SIG-M5 treated with dmso at 0.1 percent for 504 hours (cell line): ENCODE measurements around the gene CREB5.
A peak's percentile ranks its signal among the peaks of the same experiment; 100 is the strongest.

Experiments used
- DNase-seq: peaks from one replicate; lab custom pipeline; 2025; ENCODE audit not compliant: unreplicated experiment; lab: John Stamatoyannopoulos, UW

CREB5 gene

DNA sequence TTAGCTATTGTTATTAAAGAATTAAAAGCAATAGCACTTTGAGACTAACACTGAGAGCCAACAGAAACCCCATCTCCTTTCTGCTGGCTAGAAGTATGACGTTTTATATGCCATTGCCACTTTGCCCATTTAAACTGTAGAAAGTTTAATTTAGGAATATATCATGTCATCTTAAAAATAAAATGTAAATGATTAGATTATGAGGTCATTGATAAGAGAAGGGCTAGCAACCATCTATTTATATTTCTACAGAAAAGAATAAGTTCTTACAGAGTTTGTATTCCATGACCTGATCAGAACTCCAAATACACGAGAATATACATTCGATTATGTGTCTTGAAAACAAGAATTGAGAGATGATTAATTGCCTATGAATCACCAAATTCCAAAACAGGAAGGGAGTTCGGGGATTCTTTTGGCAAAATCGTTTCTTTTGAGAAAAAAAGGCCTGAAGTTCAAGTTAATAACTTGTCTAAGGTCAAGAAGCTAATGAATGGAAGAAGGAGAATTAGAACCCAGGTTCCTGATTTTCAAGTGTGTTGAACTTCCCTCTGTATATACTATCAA is 318.9 kb downstream of the CREB5 start:
- DNase-seq: no peak

DNA sequence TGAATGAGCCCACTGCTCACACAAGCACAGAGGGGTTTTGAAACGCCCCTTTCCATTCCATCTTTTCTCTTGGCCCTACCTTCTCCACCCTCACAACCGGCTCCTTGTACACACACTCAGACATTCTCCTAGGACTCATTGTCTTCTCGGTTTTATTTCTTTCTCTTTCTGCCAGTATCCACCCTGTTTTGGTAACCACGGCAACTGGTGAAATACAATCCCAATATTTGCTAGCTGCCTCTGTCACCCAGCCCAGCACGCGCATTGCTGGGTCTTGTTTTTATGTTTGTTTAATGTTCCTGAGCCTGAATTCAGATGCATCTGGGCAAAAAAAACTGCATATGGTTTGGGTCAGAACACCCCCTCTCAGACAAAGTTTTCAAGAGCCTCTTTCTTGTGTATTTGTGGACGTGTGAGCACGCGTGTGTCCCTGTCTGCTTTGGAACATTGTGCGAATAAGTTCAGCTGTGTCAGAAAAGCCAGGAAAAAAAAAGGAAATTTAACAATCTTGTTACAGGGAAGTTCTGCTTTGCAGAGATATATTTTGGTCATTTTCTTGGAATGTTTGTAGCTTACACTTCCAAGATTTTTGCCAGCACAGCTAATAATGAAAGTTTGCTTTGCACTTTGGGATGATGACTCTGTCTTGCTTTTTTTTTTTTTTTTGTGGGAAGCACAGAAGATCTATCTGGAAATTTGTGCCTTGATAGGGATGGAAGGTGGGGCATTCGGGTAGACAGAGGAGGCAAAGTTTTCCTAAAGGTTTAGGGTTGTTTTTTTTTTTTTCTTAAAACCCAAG is 320.0 kb downstream of the CREB5 start:
- no peak for DNase-seq

DNA sequence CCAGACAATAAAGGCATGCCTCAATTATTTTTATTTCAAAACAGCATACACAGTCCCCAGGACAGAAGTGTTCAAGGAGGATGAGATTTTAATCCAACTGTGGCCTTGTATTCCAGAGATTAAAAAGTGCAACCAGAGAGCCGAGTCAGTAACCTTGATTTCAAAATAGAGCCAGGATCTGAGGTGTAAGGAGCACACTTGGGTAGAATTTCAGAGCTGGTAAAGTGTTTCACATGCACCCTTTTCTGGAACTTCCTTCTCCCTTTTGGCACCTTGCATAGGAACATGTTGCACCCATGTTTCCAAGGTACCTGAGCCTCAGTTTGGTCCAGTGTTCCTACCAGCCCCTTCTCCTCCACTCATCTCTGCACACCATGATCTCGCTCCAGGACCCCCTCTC is 320.7 kb downstream of the CREB5 start:
- no peak for DNase-seq

- DNase-seq: no peak
Measured at GRCh38 chr7:28738412-28738811, 326.1 kb downstream of the CREB5 start.

- no peak for DNase-seq
Measured at GRCh38 chr7:28739128-28739527, 326.8 kb downstream of the CREB5 start.

DNA sequence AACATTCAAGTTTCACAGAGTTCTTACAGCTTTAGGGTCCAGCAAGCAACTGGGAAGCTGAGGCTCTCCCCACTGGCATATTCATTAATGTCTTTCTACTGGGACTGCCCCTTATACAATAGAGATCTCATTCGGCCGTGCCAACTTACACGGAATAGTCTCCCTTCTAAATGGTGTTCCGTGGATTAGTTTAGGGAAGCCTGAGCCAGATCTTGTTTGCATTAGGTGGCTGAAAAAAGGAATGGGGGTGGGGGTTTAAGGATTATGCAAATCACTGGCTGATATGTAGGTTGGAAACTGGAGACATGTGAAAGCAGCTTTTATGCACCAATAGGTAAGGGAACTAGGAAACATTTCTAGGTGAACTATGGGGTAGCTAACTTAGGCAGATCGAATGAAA is 327.5 kb downstream of the CREB5 start:
- DNase-seq: no peak

DNA sequence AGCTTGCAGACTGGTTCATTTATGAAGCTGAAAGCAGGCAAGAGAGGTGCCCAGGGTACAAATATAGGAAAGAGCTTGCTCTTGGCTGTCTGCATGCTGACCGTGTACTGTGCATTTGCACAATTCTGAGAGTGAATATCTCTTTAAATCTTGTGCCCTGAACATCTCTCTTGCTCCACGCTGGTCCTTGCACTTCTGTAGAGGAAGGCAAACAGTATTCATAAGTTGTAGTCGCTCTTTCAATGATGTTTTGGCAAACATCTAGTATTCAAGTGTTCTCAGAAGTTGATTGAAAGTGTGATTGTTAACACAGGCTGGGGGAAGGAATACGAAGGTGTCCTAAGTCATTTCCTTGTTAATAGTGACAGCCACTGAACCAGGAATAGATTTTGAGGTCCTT is 332.6 kb downstream of the CREB5 start:
- no peak for DNase-seq

DNA sequence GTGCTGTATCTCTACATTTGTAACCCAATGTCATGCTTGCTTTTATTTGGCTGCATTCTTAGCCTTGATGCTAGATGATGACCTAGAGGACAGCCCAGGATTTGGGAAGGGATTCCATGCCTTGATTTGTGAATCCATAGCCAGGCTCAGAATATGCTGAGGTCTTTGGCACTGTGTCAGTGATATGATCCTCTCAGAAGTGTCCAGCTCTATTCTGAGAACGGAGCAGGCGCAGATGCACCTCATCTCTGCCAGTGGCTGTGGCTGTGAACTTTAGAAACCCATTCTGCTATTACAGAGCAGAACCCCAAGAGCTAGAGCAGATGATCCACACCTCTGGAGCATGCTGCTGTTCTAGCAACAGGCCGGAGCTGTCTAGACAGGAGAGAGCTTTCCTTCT is 333.0 kb downstream of the CREB5 start:
- no peak for DNase-seq

DNA sequence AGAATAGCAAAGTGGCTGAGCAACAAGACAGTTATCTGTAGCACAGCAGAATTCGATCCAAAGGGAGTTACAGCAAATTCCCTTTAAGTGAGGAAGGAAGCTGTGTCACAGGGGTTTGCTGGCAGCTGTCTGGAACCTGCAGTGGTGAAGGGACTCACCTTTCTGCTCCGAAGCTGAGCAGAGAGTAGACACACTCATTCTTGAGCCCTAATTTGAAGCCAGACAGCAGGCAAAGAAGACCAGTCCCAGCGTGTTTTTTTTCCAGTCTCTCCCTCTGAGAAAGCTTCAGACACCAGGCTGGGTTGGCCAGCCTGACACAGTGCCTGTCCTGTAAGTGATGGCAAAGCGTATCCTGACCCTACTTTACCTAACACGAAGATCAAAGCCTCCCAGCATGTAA is 335.1 kb downstream of the CREB5 start:
- no peak for DNase-seq

DNA sequence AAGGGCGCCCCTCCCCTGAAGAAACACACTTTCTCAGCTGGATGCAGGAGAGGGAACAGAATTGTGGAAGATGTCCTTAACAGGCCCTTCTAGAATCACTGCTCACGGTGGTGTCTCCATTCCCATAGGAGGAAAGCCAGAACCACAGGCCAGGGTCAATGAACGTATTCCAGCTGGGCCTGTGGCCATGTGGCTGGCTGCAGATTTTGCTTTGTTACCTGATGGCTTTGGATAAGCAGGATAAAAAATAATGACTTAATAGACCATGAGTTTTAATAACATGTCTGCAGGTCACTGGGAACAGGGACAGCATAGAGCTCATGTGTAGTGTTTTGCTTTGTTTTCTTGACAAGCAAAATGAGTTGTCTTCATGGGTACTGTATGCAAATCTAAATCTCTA is 335.5 kb downstream of the CREB5 start:
- DNase-seq: no peak

GRCh38 chr7:28748346-28748745 is 336.0 kb downstream of the CREB5 start:
- no peak for DNase-seq

DNA sequence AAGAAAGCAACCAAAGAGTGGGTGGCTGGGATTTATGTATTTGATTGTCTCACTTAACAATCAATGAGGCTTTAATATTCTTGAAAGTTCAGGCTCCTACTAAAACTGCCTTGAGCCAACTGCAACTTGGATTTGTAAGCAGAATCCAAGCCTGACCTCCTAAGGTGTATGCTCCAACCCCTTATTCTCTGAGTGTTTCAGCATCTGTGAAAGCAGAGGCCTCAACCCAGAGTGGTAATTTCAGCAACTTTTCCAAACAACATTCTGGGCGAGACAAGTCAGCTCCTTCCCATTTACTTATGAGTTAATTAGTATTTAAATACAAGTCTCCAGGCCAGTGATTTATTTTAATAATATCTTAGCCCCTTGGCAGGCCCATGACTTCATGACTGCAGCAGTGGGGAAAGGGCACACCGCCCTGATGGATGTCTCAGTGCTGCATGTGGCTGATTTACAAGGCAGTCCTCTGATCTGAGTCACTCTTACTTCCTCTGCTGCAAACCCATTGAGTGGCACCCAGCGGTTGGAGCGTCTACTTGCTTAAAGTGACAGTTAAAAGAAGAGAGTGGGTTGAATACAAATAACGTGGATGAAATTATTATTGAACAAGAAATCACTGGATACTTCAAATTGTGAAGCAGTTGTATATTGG is 336.7 kb downstream of the CREB5 start:
- peak; percentile 30 for DNase-seq

GRCh38 chr7:28749638-28750037 is 337.3 kb downstream of the CREB5 start:
- DNase-seq: no peak

GRCh38 chr7:28750981-28751380 is 338.7 kb downstream of the CREB5 start:
- DNase-seq: no peak

DNA sequence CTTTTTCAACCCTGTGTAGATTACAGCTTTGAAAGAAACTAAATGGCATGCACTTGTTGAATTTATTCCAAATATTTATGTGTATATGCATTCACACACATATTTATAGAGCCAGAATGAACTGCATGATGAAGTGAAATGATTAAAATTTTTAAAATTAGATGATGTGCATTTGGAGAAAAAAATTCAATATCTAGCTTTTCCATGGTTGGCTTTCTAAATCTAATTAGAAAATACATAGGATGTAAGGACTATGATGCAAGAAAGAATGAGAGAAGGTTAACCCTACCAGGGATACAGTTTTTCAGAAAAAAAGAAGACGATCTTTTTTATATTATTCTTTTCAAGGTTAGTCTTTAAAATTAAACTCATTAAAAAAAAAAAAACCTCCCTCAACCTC is 341.3 kb downstream of the CREB5 start:
- DNase-seq: no peak

DNA sequence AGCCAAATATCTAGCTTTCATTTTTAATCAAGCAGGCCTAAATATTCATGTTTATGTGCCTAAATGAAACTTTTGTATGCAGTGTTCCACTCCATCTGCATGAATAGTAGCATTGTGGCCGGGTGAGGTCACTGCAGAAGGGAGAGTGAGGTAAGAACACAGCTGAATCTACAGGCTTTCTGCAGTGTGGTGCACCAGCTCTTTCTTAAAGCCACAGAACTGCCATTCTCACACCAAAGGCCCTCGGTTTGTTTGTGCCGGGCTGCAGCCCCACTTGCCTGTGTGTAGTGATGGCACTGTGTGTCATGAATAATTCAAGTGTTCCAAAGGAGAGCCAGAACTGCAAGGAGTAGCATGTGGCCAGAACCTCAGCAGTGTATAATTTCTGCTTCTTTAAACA is 341.7 kb downstream of the CREB5 start:
- no peak for DNase-seq

DNA sequence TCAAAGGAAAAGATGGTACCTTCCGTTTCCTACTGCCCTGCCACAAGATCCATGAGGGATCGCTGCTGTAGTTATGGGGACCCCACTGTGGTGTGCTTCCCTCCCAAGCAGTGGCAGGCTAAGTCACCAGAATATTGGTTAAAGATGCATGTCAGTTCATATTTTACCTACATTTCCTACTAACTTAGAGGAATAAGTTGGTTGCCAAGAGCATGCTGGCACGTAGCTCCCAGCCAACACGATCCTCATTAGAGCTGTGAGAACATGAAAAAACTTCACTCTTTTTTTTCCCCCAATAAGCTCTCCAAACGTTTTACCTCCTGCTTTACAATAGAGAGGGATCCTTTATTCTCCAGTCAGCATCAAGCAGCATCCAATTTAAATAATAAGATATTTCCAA is 342.1 kb downstream of the CREB5 start:
- no peak for DNase-seq

- no peak for DNase-seq
Measured at GRCh38 chr7:28755255-28755654, 342.9 kb downstream of the CREB5 start.

- no peak for DNase-seq
Measured at GRCh38 chr7:28758186-28758585, 345.9 kb downstream of the CREB5 start.

GRCh38 chr7:28759475-28759971 is 347.2 kb downstream of the CREB5 start:
- DNase-seq: no peak

DNA sequence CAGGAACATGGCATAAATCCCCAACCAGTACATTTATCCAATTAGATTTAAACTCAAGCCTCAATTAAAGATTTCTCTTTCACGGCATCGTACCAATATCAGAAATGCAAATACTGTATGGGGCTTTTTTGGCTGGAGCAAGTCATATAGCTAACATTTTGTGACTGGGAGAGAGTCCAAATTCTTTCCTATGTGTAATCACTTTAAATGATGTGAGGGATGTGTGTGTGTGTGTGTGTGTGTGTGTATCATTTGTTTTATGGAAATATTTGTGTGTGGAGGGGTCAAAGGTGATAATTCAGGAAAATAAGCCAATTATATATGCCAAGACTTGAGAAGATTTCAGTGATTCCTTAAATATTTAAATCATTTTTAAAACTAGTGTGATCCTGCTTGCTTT is 349.2 kb downstream of the CREB5 start:
- DNase-seq: no peak

- DNase-seq: no peak
Measured at GRCh38 chr7:28762651-28763050, 350.3 kb downstream of the CREB5 start.
